Fibroblast of pulmonary artery (primary cell): ENCODE data around the gene KCNJ8.

Experiments used
- DNase-seq: peaks from one replicate; pipeline ENCODE4 v3.0.0-alpha.2; 2010; ENCODE audit warnings: low read depth
- H3K4me3 ChIP-seq: replicated peaks from 2 replicates; pipeline ENCODE4 v1.5.1; 2011; ENCODE audit warnings: low read depth, mild to moderate bottlenecking, control low read depth, low read length, moderate library complexity
- CTCF ChIP-seq: IDR thresholded peaks from 2 replicates; pipeline ENCODE4 v1.5.1; 2011; ENCODE audit warnings: mild to moderate bottlenecking, control low read depth, low read length, inconsistent platforms; ENCODE audit errors: missing control alignments

KCNJ8 gene

GRCh38 chr12:21757735-21758134, 16.8 kb downstream of the KCNJ8 start:
- H3K4me3 ChIP-seq: no peak overlapping the region
- no peak for TF ChIP-seq CTCF

GRCh38 chr12:21756699-21757098, 17.8 kb downstream of the KCNJ8 start:
- DNase-seq: no peak
- no peak overlapping the region for H3K4me3 ChIP-seq
- TF ChIP-seq CTCF: no peak

More at GRCh38 chr12:21757735-21758134, 16.8 kb downstream of the KCNJ8 start:
- DNase-seq: no peak

- DNase-seq: peak; percentile 76
- no peak for TF ChIP-seq CTCF
- no peak overlapping the region for H3K4me3 ChIP-seq
Measured at GRCh38 chr12:21751517-21751916, 23.0 kb downstream of the KCNJ8 start.

- no peak for DNase-seq
- H3K4me3 ChIP-seq: no peak overlapping the region
- no peak for TF ChIP-seq CTCF
Measured at GRCh38 chr12:21745258-21745657, 29.2 kb downstream of the KCNJ8 start.

GRCh38 chr12:21731144-21731543, 43.4 kb downstream of the KCNJ8 start:
- TF ChIP-seq CTCF: no peak
- H3K4me3 ChIP-seq: no peak overlapping the region
- no peak for DNase-seq

GRCh38 chr12:21725731-21726130, 48.8 kb downstream of the KCNJ8 start:
- no peak for DNase-seq
- H3K4me3 ChIP-seq: no peak overlapping the region
- TF ChIP-seq CTCF: no peak

- TF ChIP-seq CTCF: no peak
- peak; percentile 10 for DNase-seq
- no peak overlapping the region for H3K4me3 ChIP-seq
Measured at GRCh38 chr12:21718944-21719650, 55.4 kb downstream of the KCNJ8 start.
